MM.1S (cell line): ENCODE data around the gene POT1.

Experiments used
- DNase-seq: peaks from one replicate; pipeline ENCODE4 v3.0.0-alpha.2; 2015
- H2AFZ ChIP-seq: fragments of 300-600 bp; sonication (generic); 2 replicates; pipeline ENCODE4 v1.6.0; 2016; ENCODE audit warnings: antibody characterized with exemption, low read length
- H3F3A ChIP-seq: fragments of 300-600 bp; sonication (generic); 2 replicates; pipeline ENCODE4 v1.6.1; 2016; ENCODE audit warnings: mild to moderate bottlenecking, antibody characterized with exemption, low read length, moderate library complexity, mixed read lengths; ENCODE audit not compliant: insufficient read depth
- H3K27ac ChIP-seq: fragments of 300-600 bp; sonication (generic); 2 replicates; pipeline ENCODE4 v1.5.1; 2016; ENCODE audit warnings: mild to moderate bottlenecking, low read length
- H3K27me3 ChIP-seq: fragments of 300-600 bp; sonication (generic); replicated peaks from 2 replicates; pipeline ENCODE4 v1.6.0; 2016; ENCODE audit warnings: low read length; ENCODE audit not compliant: insufficient read depth
- H3K36me3 ChIP-seq: fragments of 300-600 bp; sonication (generic); replicated peaks from 2 replicates; pipeline ENCODE4 v1.6.1; 2016; ENCODE audit warnings: mild to moderate bottlenecking, low read length, mixed read lengths; ENCODE audit not compliant: insufficient read depth
- H3K4me1 ChIP-seq: fragments of 300-600 bp; sonication (generic); 2 replicates; pipeline ENCODE4 v1.6.1; 2016; ENCODE audit warnings: low read length, mixed read lengths
- H3K4me2 ChIP-seq: fragments of 300-600 bp; sonication (generic); 2 replicates; pipeline ENCODE4 v1.6.0; 2016; ENCODE audit warnings: low read depth, low read length
- H3K4me3 ChIP-seq: fragments of 300-600 bp; sonication (generic); 2 replicates; pipeline ENCODE4 v1.5.1; 2016; ENCODE audit warnings: low read length, mixed read lengths
- H3K79me2 ChIP-seq: fragments of 300-600 bp; sonication (generic); 2 replicates; pipeline ENCODE4 v1.6.1; 2016; ENCODE audit warnings: mixed run types, low read length, mixed read lengths
- H3K9ac ChIP-seq: fragments of 300-600 bp; sonication (generic); 2 replicates; pipeline ENCODE4 v1.6.1; 2016; ENCODE audit warnings: low read length, mixed read lengths
- H3K9me2 ChIP-seq: fragments of 300-600 bp; sonication (generic); replicated peaks from 2 replicates; pipeline ENCODE4 v1.6.1; 2016; ENCODE audit warnings: mild to moderate bottlenecking, low read length, mixed read lengths; ENCODE audit not compliant: insufficient read depth
- H3K9me3 ChIP-seq: fragments of 300-600 bp; sonication (generic); replicated peaks from 2 replicates; pipeline ENCODE4 v1.6.1; 2016; ENCODE audit warnings: mild to moderate bottlenecking, low read length, mixed read lengths; ENCODE audit not compliant: insufficient read depth
- H4K20me1 ChIP-seq: fragments of 300-600 bp; sonication (generic); 2 replicates; pipeline ENCODE4 v1.6.1; 2016; ENCODE audit warnings: mild to moderate bottlenecking, low read length, moderate library complexity, mixed read lengths; ENCODE audit not compliant: insufficient read depth
- CTCF ChIP-seq: fragments of 300-600 bp; sonication (generic); IDR thresholded peaks from 2 replicates; pipeline ENCODE4 v1.5.1; 2016; ENCODE audit warnings: antibody characterized with exemption, low read length, mixed read lengths
- EZH2 ChIP-seq: fragments of 300-600 bp; sonication (generic); optimal IDR thresholded peaks from 2 replicates; pipeline ENCODE3; 2017; ENCODE audit warnings: low read depth, mild to moderate bottlenecking, antibody characterized with exemption, low read length, mixed read lengths
- EZH2phosphoT487 ChIP-seq: fragments of 300-600 bp; sonication (generic); IDR thresholded peaks from 2 replicates; pipeline ENCODE4 v1.6.1; 2018; ENCODE audit warnings: antibody characterized with exemption, low read length

The POT1 gene

DNA sequence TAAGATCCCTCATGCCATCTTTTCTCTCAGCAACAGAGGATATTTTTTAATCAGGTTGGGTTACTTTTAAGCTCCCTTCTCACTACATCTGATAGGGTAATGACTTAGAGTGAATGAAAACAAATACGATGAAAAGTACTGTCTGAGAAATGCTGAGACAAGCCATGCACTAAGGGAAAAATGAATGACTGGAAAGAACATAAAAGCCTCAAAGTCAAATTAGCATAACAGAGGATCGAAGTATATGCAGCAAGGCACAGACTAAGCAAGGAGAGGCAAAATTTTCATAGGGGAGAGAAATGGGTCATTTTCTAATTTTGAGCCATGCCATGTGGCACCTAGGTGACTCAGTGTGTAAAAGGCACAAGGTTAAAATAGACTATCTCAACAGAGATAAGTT, 8.5 kb upstream of the POT1 start:
- DNase-seq: no peak
- Histone ChIP-seq H3K9me2 (no peaks in the 10 kb centered on the region), H3K4me3 (no peak overlapping the region), H3K27me3 (no peaks in the 10 kb centered on the region), H3K4me2 (no peak overlapping the region), H3F3A (no peaks in the 10 kb centered on the region), H3K4me1 (no peaks in the 10 kb centered on the region), H3K9ac (no peak overlapping the region), H4K20me1 (no peaks in the 10 kb centered on the region), H3K9me3 (no peaks in the 10 kb centered on the region), H3K79me2 (no peaks in the 10 kb centered on the region), H3K27ac (no peak overlapping the region), H3K36me3 (no peaks in the 10 kb centered on the region), H2AFZ (no peak overlapping the region)
- TF ChIP-seq EZH2phosphoT487 (no peak), EZH2 (no peak)

GRCh38 chr7:124937076-124937475, 7.5 kb upstream of the POT1 start:
- no peak overlapping the region for H3K4me2 ChIP-seq
- no peak for DNase-seq
- no peaks in the 10 kb centered on the region for H3K9me3 ChIP-seq
- no peaks in the 10 kb centered on the region for H4K20me1 ChIP-seq
- H3F3A ChIP-seq: no peaks in the 10 kb centered on the region
- H3K4me1 ChIP-seq: no peaks in the 10 kb centered on the region
- no peaks in the 10 kb centered on the region for H3K9me2 ChIP-seq
- H3K4me3 ChIP-seq: no peak overlapping the region
- H3K27me3 ChIP-seq: no peaks in the 10 kb centered on the region
- no peak overlapping the region for H3K9ac ChIP-seq
- no peak overlapping the region for H2AFZ ChIP-seq
- no peaks in the 10 kb centered on the region for H3K79me2 ChIP-seq
- H3K36me3 ChIP-seq: no peaks in the 10 kb centered on the region
- H3K27ac ChIP-seq: no peak overlapping the region
- TF ChIP-seq EZH2 (no peak), CTCF (no peak), EZH2phosphoT487 (no peak)

- no peak overlapping the region for H3K9ac ChIP-seq
- H3K9me2 ChIP-seq: no peaks in the 10 kb centered on the region
- DNase-seq: no peak
- H2AFZ ChIP-seq: no peak overlapping the region
- H3K4me3 ChIP-seq: no peak overlapping the region
- no peak overlapping the region for H3K27ac ChIP-seq
- no peaks in the 10 kb centered on the region for H3K27me3 ChIP-seq
- no peaks in the 10 kb centered on the region for H3K79me2 ChIP-seq
- H3K9me3 ChIP-seq: no peaks in the 10 kb centered on the region
- H3K4me2 ChIP-seq: no peak overlapping the region
- no peaks in the 10 kb centered on the region for H3K36me3 ChIP-seq
- H3F3A ChIP-seq: peaks cover 3% of the 10 kb centered on the region; the same call in 1 of the 2 replicates
- H3K4me1 ChIP-seq: no peaks in the 10 kb centered on the region
- H4K20me1 ChIP-seq: no peaks in the 10 kb centered on the region
- TF ChIP-seq CTCF: no peak
- TF ChIP-seq EZH2phosphoT487: no peak
- no peak for TF ChIP-seq EZH2
These were observed 5.2 kb upstream of the POT1 start for GRCh38 chr7:124934841-124935240.

DNA sequence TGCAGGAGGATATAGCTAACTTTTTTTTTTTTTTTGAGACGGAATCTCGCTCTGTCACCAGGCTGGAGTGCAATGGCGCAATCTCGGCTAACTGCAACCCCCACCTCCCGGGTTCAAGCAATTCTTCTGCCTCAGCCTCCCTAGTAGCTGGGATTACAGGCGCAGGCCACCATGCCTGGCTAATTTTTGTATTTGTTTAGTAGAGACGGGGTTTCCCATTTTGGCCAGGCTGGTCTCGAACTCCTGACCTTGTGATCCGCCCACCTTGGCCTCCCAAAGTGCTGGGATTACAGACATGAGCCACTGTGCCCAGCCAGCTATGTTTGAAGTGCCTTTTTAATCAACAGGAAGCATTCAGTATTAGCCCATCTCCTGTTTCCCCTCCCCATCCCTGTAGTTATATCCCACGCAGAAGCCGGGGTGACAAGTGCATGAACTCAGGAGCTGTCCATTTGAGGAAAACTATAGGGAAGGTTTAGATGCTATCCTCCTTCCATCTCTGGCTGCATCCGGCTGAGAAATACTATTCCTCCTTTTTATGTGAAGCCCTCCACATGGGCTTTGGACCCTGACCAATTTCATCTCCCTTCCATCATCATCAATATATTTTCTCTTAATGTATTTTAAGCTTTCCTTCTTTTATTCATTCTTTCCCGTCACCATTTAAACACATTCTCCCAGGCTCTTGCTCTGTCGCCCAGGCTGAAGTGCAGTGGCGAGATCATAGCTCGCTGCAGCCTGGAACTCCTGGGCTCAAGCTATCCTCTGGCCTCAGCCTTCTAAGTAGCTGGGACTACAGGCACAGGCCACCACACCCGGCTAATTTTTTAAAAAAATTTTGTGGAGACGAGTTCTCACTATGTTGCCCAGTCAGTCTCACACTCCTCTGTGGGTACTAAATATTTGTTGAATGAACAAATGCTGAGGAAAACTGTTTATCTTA, 1.3 kb upstream of the POT1 start:
- no peaks in the 10 kb centered on the region for H3K9me2 ChIP-seq
- no peaks in the 10 kb centered on the region for H3K36me3 ChIP-seq
- no peak overlapping the region for H3K4me2 ChIP-seq
- H3K9ac ChIP-seq: no peak overlapping the region
- H2AFZ ChIP-seq: no peak overlapping the region
- H3K27ac ChIP-seq: no peak overlapping the region
- no peaks in the 10 kb centered on the region for H3K9me3 ChIP-seq
- H3K4me1 ChIP-seq: peaks cover 6% of the 10 kb centered on the region
- no peak overlapping the region for H3K4me3 ChIP-seq
- no peaks in the 10 kb centered on the region for H4K20me1 ChIP-seq
- H3K79me2 ChIP-seq: peaks cover 35% of the 10 kb centered on the region
- no peak for DNase-seq
- TF ChIP-seq CTCF (no peak), EZH2phosphoT487 (no peak), EZH2 (no peak)
- H3K27me3 ChIP-seq: no peaks in the 10 kb centered on the region
- H3F3A ChIP-seq: peaks cover 13% of the 10 kb centered on the region
